Activated CD4-positive, alpha-beta T cell treated with anti-CD3 and anti-CD28 coated beads, Interleukin-2, amount 10 ng/mL, durations not matched to agents 24 days and 14 days (primary cell): Measurements from ENCODE around the gene PLXNA3. TPM values are rescaled to one million over a fixed set of nuclear protein-coding genes. Genes with fewer than 3 reads are reported as not detected.

Experiments
- DNase-seq: peaks from one replicate; pipeline ENCODE4 v3.0.0; 2022
- H3K27ac Mint-ChIP-seq: one replicate; pipeline ENCODE4 v1.8.0; 2022; ENCODE audit warnings: mild to moderate bottlenecking, mixed read lengths
- H3K27me3 Mint-ChIP-seq: one replicate; pipeline ENCODE4 v1.8.0; 2022; ENCODE audit warnings: mixed read lengths
- H3K36me3 Mint-ChIP-seq: one replicate; pipeline ENCODE4 v1.8.0; 2022; ENCODE audit warnings: low read depth, mild to moderate bottlenecking, mixed read lengths
- H3K4me1 Mint-ChIP-seq: one replicate; pipeline ENCODE4 v1.8.0; 2021; ENCODE audit warnings: mixed read lengths
- H3K4me3 Mint-ChIP-seq: one replicate; pipeline ENCODE4 v1.8.0; 2022; ENCODE audit warnings: mild to moderate bottlenecking, moderate library complexity, mixed read lengths
- H3K9me3 Mint-ChIP-seq: one replicate; pipeline ENCODE4 v1.8.0; 2021; ENCODE audit warnings: mixed read lengths
- intact Hi-C: fragments of 100-400 bp; cut with micrococcal nuclease; formaldehyde crosslinking; loops from one replicate; pipeline ENCODE4 v1.15.1; 2023
- total RNA-seq: library from RNA; stranded (reverse); gene quantifications from 2 replicates; pipeline ENCODE4 v1.2.3, GENCODE V29; 2022

The PLXNA3 gene
- total RNA-seq, 1 donor from 2014 or later, result 55.9 TPM

DNA sequence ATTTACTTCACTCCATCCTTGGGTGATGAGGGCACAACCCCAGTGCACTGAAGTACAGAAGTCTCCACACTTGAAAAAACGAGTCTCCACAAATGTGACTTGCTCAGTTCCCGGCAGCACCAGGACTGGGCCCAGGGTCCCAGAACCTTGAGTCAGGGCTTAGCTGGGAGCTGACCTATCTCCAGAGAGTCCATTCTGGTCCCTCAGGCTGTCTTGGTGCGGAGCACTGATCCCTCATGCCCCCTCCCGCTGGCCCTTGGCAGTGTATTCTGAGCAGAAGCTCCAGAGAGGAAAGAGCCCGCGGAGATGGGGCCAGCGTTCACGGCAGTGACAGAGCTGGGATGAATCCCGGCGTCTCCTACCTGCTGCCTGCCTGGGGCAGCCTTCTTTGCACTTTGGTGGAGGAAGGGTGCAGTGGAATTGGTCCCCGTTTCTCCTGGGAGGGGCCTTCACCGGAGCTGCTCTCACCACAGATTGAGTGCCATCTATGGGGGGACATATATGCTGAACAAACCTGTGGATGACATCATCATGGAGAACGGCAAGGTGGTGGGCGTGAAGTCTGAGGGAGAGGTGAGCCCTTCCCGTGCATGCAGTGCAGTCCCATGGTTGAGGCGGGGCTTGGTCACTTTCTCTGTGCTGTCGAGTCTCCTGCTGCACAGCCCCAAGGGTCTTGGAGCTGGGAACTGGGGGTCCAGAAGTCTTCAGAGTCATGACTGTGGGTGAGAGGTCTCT, 17.3 kb upstream of the PLXNA3 start:
- DNase-seq, result no peak
- no peaks in the 10 kb centered on the region for H3K9me3 Mint-ChIP-seq
- H3K27me3 Mint-ChIP-seq, result no peaks in the 10 kb centered on the region
- intact Hi-C loops, result loop anchor here (5.0 kb wide), 1 partner anchor 37 kb away; the partner anchor contains the start of gene LAGE3
- no peak overlapping the region for H3K4me3 Mint-ChIP-seq
- H3K4me1 Mint-ChIP-seq, result peaks cover 18% of the 10 kb centered on the region
- H3K36me3 Mint-ChIP-seq, result peaks cover 26% of the 10 kb centered on the region
- H3K27ac Mint-ChIP-seq, result no peak overlapping the region

DNA sequence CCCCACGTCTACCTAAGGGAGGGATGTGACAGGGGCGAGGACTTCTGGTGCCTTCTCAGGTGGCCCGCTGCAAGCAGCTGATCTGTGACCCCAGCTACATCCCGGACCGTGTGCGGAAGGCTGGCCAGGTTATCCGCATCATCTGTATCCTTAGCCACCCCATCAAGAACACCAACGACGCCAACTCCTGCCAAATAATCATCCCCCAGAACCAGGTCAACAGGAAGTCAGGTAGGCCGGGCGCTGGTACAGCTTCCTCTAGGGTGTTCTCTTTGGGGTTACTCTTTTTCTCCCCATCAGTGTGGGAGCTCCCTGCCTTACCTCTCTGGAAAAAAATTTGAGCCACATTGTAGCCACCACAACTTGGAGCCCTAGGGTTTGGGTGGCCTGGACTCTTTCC, 16.5 kb upstream of the PLXNA3 start:
- Mint-ChIP-seq H3K27ac (no peak overlapping the region), H3K4me1 (peaks cover 14% of the 10 kb centered on the region), H3K9me3 (no peaks in the 10 kb centered on the region), H3K36me3 (peaks cover 20% of the 10 kb centered on the region), H3K27me3 (no peaks in the 10 kb centered on the region), H3K4me3 (no peak overlapping the region)
- DNase-seq, result no peak
- intact Hi-C loops, result loop anchor here (5.0 kb wide), 1 partner anchor 36 kb away; the partner anchor contains the start of gene LAGE3

DNA sequence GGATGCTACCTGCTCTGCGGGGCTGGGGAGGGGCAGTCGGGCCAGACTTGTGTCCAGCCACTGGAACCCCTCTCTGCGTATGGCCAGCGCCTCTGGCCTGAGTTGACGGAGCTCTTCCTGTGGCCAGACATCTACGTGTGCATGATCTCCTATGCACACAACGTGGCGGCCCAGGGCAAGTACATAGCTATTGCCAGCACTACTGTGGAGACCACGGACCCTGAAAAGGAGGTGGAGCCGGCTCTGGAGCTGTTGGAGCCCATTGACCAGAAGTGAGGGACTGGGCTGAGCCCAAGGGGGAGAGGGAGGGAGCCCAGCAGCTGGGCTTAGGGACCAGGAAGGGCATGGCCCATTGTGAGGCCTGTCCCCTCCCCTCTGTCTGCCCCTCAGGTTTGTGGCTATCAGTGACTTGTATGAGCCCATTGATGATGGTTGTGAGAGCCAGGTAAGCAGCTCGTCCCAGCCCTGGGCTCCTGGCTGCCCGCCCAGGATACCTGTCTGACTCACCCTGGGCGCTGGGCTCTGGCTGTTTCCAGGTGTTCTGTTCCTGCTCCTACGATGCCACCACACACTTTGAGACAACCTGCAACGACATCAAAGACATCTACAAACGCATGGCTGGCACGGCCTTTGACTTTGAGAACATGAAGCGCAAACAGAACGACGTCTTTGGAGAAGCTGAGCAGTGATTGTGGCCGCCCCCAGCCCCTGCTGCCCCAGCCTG, 15.9 kb upstream of the PLXNA3 start:
- no peaks in the 10 kb centered on the region for H3K27me3 Mint-ChIP-seq
- intact Hi-C loops, result loop anchor here (5.0 kb wide), 1 partner anchor 35 kb away; the partner anchor contains the start of gene LAGE3
- DNase-seq, result no peak
- H3K9me3 Mint-ChIP-seq, result no peaks in the 10 kb centered on the region
- H3K36me3 Mint-ChIP-seq, result peaks cover 24% of the 10 kb centered on the region
- no peak overlapping the region for H3K4me3 Mint-ChIP-seq
- peaks cover 14% of the 10 kb centered on the region for H3K4me1 Mint-ChIP-seq
- H3K27ac Mint-ChIP-seq, result no peak overlapping the region

DNA sequence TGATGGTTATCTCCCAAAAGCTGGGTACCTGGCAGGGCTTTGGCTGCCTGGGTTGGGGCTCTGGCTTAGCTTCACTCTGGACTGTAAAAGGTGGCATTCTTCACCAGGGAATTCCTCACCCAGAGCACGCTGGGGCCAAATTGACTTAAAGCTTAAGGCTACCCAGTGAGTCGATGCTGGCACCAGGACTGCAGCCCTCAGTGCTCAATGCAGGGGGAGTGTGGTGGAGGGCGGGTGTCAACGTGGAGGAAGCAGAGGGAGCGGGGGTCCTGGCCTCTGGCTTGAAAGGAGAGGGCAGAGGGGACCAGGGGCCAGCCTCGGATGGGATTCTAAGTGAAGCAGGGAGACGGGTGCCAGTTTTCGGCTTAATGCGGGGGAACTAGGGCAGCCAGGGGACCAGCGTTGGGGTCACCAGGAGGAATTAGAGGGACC, 14.6 kb upstream of the PLXNA3 start:
- Mint-ChIP-seq H3K4me1 (peaks cover 10% of the 10 kb centered on the region), H3K36me3 (peaks cover 26% of the 10 kb centered on the region), H3K4me3 (peak overlapping the region; percentile 80), H3K27me3 (no peaks in the 10 kb centered on the region), H3K27ac (peak overlapping the region; percentile 80), H3K9me3 (no peaks in the 10 kb centered on the region)
- intact Hi-C loops, result loop anchor here (5.0 kb wide), 1 partner anchor 34 kb away; the partner anchor contains the start of gene LAGE3
- DNase-seq, result no peak

DNA sequence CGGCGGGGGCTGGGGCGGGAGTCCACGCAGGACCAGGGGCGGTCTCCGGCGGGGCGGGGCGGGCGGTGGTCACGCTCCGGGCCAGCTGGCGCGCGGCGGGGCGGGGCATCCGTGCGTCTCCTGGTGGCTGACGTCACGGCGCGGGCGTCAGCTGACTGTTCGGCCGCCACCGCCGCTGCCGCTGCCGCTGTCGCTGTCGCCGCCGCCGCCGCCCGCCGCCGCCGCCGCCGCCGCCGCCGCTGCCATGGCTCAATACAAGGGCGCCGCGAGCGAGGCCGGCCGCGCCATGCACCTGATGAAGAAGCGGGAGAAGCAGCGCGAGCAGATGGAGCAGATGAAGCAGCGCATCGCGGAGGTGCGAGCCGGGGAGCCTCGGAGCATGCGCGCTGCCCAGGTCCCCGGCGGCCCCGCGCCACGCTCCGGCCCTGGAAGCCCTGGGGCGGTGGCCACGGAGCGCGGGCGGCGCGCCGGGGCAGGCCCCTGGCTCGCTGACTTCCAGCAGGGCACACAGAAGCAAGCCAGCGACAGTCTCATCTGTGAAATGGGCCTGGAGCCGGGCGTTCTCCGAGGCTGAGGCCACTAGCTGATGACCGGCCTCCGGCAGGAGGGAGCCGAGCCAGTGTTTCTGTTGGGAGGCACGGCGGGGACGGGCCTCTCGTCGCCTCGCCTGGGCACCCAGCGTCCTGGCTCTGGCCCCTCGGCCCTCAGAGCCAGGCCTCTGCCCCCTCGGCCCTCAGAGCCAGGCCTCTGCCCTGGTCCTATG, 13.9 kb upstream of the PLXNA3 start, which contains the start of gene FAM50A:
Gene FAM50A, plus strand, starts transcription at position 150 of the 763 bp plus-strand sequence. Its CDS starts 95 bp downstream, at position 245.
- Mint-ChIP-seq H3K4me1 (peaks cover 8% of the 10 kb centered on the region), H3K4me3 (peak within 1 kb of the TSS; percentile 80), H3K27me3 (no peaks in the 10 kb centered on the region), H3K36me3 (peaks cover 25% of the 10 kb centered on the region), H3K27ac (peak within 1 kb of the TSS; percentile 80), H3K9me3 (no peaks in the 10 kb centered on the region)
- intact Hi-C loops, result loop anchor here (1.0 to 5.0 kb wide), 2 partner anchors 15 to 33 kb away; partner anchors contain the start of gene LAGE3
- DNase-seq, result peak; percentile 93

DNA sequence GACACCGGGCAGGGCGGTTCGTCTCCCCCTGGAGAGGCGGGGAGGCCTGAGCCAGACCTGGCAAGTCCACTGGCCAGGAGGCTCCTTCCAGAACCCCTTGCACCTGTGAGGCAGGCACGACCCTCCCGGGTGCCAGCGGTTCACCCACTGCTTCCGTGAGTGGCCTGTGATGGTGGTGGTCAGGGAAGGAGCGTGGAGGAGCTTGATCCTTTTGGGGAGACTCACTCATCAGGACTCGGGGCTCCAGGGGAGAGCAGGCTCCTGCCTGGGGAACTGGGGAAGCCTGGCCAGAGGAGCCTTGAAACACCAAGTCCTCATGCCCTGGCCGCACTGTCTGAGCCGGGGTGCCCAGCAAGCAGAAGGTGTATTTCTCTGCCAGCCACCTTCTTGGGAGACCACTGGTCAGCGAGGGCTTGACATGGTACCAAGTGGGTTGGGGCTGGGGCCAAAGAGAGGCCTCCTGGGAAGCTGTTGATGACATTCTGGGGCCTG, 13.3 kb upstream of the PLXNA3 start:
- Mint-ChIP-seq H3K4me3 (peak overlapping the region; percentile 55), H3K9me3 (no peaks in the 10 kb centered on the region), H3K36me3 (peaks cover 25% of the 10 kb centered on the region), H3K27ac (no peak overlapping the region), H3K27me3 (no peaks in the 10 kb centered on the region), H3K4me1 (peaks cover 8% of the 10 kb centered on the region)
- no peak for DNase-seq
- intact Hi-C loops, result loop anchor here (1.0 to 5.0 kb wide), 2 partner anchors 14 to 32 kb away; partner anchors contain the start of gene LAGE3

DNA sequence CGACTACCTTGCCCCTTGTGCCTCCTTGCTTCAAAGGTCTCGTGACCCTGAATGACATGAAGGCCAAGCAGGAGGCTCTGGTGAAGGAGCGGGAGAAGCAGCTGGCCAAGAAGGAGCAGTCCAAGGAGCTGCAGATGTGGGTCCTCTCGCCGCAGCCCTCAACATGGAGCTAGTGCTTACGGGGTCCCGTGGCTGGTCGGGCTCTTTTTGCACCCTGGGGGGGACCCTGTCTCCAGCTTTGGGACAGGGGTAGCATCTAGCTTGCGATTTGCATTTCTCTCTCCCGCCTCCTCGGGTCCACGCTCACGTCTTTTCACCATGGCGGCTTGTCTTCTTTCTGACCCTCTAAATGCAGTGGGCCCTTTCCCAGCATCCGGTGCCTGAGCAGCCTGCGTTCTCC, 12.3 kb upstream of the PLXNA3 start:
- Mint-ChIP-seq H3K9me3 (no peaks in the 10 kb centered on the region), H3K4me1 (peaks cover 8% of the 10 kb centered on the region), H3K4me3 (peak overlapping the region; percentile 52), H3K27me3 (no peaks in the 10 kb centered on the region), H3K27ac (peak overlapping the region; percentile 48), H3K36me3 (peaks cover 22% of the 10 kb centered on the region)
- DNase-seq, result no peak
- intact Hi-C loops, result no loop called here

DNA sequence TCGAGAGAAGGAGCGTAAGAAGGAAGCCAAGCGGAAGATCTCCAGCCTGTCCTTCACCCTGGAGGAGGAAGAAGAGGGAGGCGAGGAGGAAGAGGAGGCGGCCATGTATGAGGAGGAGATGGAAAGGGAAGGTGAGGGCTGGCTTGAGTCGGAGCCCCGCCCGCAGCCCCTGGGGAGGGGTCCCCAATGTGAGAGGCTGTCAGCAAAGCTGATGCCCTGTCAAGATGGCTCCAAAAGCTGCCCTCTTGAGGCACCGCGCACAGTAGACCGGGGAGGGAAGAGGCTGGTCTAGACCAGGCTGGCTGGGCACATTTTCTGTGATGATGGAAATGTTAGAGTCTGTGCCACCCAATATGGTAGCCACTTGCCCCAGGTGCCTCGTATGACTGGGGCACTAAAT, 11.7 kb upstream of the PLXNA3 start:
- intact Hi-C loops, result no loop called here
- Mint-ChIP-seq H3K36me3 (peaks cover 19% of the 10 kb centered on the region), H3K4me3 (no peak overlapping the region), H3K9me3 (no peaks in the 10 kb centered on the region), H3K27me3 (no peaks in the 10 kb centered on the region), H3K27ac (peak overlapping the region; percentile 48), H3K4me1 (peaks cover 6% of the 10 kb centered on the region)
- no peak for DNase-seq

DNA sequence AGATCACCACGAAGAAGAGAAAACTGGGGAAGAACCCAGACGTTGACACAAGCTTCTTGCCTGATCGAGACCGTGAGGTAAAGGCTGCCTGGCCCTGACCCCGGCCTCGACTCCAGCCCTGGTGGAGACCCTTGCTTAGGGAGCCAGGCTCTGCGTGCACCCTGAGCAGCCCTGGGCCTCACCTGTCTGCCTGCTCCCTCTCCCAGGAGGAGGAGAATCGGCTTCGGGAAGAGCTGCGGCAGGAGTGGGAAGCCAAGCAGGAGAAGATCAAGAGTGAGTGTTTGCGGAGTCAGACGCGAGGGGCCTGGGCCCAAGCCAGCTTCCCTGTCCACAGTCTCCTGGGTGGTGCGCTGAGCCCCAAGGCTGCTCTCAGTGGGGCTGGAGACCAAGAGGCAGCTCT, 9.6 kb upstream of the PLXNA3 start:
- Mint-ChIP-seq H3K27ac (no peak overlapping the region), H3K27me3 (no peaks in the 10 kb centered on the region), H3K4me3 (no peak overlapping the region), H3K4me1 (peaks cover 2% of the 10 kb centered on the region), H3K9me3 (no peaks in the 10 kb centered on the region), H3K36me3 (peaks cover 23% of the 10 kb centered on the region)
- intact Hi-C loops, result no loop called here
- DNase-seq, result no peak

DNA sequence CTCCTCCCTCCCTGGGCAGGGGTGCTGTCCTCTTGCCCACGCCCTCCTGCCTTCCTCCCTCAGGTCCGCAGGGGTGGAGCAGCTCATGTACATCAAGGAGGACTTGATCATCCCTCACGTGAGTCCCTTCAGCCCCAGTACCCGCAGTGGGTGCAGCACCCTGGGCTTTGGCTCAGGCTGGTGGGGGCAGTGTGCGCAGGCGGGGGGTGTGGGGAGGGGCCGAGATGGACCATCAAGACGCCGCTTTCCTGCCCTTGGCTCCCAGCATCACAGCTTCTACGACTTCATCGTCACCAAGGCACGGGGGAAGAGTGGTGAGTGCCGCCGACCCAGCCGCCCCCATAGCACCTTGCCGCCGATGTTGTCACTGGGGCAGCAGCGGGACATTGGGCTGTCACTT, 8.5 kb upstream of the PLXNA3 start:
- Mint-ChIP-seq H3K4me1 (no peaks in the 10 kb centered on the region), H3K36me3 (peaks cover 29% of the 10 kb centered on the region), H3K4me3 (no peak overlapping the region), H3K27me3 (no peaks in the 10 kb centered on the region), H3K27ac (no peak overlapping the region), H3K9me3 (no peaks in the 10 kb centered on the region)
- intact Hi-C loops, result no loop called here
- no peak for DNase-seq

DNA sequence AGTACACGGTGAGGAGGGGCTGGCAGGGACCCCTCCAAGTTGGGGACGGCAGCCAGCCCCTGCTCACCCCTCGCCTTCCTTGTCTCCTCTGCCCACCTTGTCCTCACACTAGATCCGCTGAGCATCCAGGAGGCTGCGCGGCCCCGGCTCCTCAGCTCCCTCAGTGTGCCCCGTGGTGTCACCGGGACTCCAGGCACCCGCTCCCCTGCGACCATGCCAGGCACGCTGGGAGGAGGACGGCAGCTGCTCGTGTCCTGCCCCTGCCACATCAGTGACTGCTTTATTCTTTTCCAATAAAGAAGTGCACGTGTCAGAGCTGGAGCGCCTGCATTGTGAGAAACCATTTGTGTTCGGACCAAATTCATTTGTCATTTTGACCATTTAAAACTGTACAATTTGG, 7.8 kb upstream of the PLXNA3 start:
- Mint-ChIP-seq H3K36me3 (peaks cover 31% of the 10 kb centered on the region), H3K27me3 (no peaks in the 10 kb centered on the region), H3K9me3 (no peaks in the 10 kb centered on the region), H3K4me3 (no peak overlapping the region), H3K27ac (no peak overlapping the region), H3K4me1 (no peaks in the 10 kb centered on the region)
- intact Hi-C loops, result no loop called here
- DNase-seq, result no peak

DNA sequence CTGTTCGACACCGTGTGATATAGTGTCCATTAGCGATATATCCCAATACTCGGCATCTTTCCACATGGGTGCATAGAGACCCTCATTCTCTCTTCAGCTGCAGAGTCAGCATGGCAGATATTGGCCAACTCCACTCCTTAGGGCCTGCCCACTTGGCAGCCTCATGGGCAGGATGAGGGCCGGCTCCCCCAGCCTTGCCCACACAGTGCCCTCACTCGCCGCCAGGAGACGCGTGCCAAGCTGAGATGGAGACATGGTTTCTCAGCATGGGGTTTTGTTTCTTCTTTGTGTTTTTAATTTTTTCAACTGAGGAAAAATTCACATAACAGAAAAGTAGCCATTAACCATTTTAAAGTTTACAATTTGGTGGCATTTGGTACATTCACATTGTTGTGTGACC, 5.3 kb upstream of the PLXNA3 start:
- Mint-ChIP-seq H3K4me1 (peaks cover 4% of the 10 kb centered on the region), H3K4me3 (no peak overlapping the region), H3K9me3 (no peaks in the 10 kb centered on the region), H3K36me3 (peaks cover 23% of the 10 kb centered on the region), H3K27me3 (no peaks in the 10 kb centered on the region), H3K27ac (no peak overlapping the region)
- no peak for DNase-seq
- intact Hi-C loops, result no loop called here

DNA sequence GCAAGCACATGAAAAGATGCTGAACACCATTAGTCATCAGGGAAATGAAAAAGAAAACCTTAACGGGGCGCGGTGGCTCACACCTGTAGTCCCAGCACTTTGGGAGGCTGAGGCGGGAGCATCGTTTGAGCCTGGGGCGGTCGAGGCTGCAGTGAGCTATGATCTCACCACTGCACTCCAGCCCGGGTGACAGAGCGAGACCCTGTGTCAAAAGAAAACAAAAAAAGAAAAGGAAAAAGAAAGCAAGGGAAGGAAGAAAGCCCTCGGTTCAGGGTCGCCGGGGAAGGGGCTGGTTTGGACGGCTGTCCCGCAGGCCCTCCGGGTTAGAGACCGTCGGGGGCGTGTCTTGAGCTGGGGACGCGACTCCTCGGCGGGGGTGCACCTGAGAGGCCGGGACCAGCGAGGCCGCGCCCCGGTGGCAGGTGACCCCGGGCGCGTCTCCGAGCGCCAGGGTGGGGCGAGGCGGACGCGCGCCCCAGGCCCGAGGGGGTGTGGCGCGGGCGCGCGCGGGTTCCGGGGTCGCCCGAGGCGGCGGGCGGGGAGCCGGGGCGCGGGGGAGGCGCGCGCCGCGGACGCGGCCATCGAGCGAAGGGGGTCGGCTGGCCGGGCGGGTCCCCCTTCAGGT, 478 bp upstream of the PLXNA3 start:
- intact Hi-C loops, result loop anchor here (1.0 kb wide), 1 partner anchor 22 kb away; the partner anchor contains the start of gene LAGE3
- Mint-ChIP-seq H3K27ac (peak overlapping the region; percentile 96), H3K36me3 (peaks cover 22% of the 10 kb centered on the region), H3K9me3 (no peaks in the 10 kb centered on the region), H3K27me3 (no peaks in the 10 kb centered on the region), H3K4me3 (peak overlapping the region; percentile 93), H3K4me1 (peaks cover 6% of the 10 kb centered on the region)
- DNase-seq, result peak; percentile 87
